ENCODE results near the gene KRTAP27-1.

DNA sequence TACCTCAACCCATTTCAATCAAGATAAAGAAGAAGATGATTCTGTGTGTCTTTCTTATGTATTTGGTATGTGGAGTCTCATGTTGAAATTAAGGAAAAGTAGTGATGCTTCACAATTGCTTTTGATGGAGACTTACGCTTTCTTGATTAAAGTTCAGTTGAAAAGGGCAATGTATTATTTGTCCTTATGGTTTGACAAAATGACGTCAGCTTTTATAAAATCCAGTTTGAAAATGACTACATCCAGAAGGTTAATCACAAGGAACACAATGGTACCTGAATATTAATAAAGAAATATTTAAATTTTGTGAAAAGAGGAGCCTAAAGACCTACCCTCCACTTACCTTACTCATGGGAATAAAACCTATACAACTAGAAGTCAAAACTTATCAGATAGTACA, 21.8 kb downstream of the KRTAP27-1 start:
- TF ChIP-seq, protein P1, sequence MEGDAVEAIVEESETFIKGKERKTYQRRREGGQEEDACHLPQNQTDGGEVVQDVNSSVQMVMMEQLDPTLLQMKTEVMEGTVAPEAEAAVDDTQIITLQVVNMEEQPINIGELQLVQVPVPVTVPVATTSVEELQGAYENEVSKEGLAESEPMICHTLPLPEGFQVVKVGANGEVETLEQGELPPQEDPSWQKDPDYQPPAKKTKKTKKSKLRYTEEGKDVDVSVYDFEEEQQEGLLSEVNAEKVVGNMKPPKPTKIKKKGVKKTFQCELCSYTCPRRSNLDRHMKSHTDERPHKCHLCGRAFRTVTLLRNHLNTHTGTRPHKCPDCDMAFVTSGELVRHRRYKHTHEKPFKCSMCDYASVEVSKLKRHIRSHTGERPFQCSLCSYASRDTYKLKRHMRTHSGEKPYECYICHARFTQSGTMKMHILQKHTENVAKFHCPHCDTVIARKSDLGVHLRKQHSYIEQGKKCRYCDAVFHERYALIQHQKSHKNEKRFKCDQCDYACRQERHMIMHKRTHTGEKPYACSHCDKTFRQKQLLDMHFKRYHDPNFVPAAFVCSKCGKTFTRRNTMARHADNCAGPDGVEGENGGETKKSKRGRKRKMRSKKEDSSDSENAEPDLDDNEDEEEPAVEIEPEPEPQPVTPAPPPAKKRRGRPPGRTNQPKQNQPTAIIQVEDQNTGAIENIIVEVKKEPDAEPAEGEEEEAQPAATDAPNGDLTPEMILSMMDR (IDR thresholded peaks at IDR 0.05; ENCODE audit: low read length) = no peak
- no peak for TF ChIP-seq EZH2 (IDR thresholded peaks at IDR 0.05; ENCODE audit: borderline replicate concordance, low read length)

All from OCI-LY1 (cell line).